IMR-90 (cell line): ENCODE data around the gene TSEN34. TPM values are rescaled to one million over a fixed set of nuclear protein-coding genes. Genes with fewer than 3 reads are reported as not detected.

ENCODE experiments used
- ATAC-seq: fragments of 200-7000 bp; cut with Tn5 transposase; 2 replicates; pipeline ENCODE4 v1.9.1; 2020; ENCODE audit warnings: low read depth, mild to moderate bottlenecking, moderate library complexity
- BruUV-seq: library from RNA; stranded (reverse); fragments of 400-500 nt; replicated peaks from 2 replicates; lab custom pipeline; 2021; lab: Mats Ljungman, UMichigan
- CTCF ChIA-PET: fragments of 300-600 bp; formaldehyde crosslinking; extraction: SDS; loops from one replicate; lab custom pipeline; 2021; ENCODE audit warnings: antibody characterized with exemption; lab: Yijun Ruan, JAX
- POLR2A ChIA-PET: fragments of 300-600 bp; sonication (Branson Sonifier 250); formaldehyde crosslinking; loops from one replicate; lab custom pipeline; 2022; ENCODE audit warnings: antibody characterized with exemption; ENCODE audit not compliant: unreplicated experiment; lab: Charles Lee
- DNase-seq: peaks from one replicate; pipeline ENCODE4 v3.0.0; 2013
- H2AFZ ChIP-seq: replicated peaks from 2 replicates; pipeline ENCODE3; 2013; ENCODE audit warnings: low read length, mild to moderate bottlenecking; ENCODE audit not compliant: poor library complexity
- H2AK5ac ChIP-seq: 2 replicates; pipeline ENCODE4 v1.6.1; 2013; ENCODE audit warnings: low read depth, low read length, inconsistent platforms
- H2AK9ac ChIP-seq: replicated peaks from 2 replicates; pipeline ENCODE3; 2013; ENCODE audit warnings: mild to moderate bottlenecking, low read depth, low read length, moderate library complexity; ENCODE audit not compliant: poor library complexity
- H2BK120ac ChIP-seq: 2 replicates; pipeline ENCODE4 v1.6.1; 2013; ENCODE audit warnings: low read depth, low read length, inconsistent platforms
- H2BK15ac ChIP-seq: 3 replicates; pipeline ENCODE4 v1.6.1; 2013; ENCODE audit warnings: low read depth, low read length, inconsistent platforms
- H2BK20ac ChIP-seq: 2 replicates; pipeline ENCODE4 v1.6.1; 2013; ENCODE audit warnings: low read depth, mild to moderate bottlenecking, inconsistent platforms, low read length, moderate library complexity
- H2BK5ac ChIP-seq: 2 replicates; pipeline ENCODE4 v1.6.1; 2013; ENCODE audit warnings: mild to moderate bottlenecking, low read depth, low read length, inconsistent platforms; ENCODE audit not compliant: poor library complexity, severe bottlenecking
- H3K14ac ChIP-seq: replicated peaks from 2 replicates; pipeline ENCODE4 v1.6.1; 2013; ENCODE audit warnings: low read depth, low read length, inconsistent platforms
- H3K18ac ChIP-seq: 2 replicates; pipeline ENCODE4 v1.6.1; 2013; ENCODE audit warnings: low read depth, low read length, control low read depth
- H3K23ac ChIP-seq: 2 replicates; pipeline ENCODE4 v1.6.1; 2013; ENCODE audit warnings: low read depth, low read length, inconsistent platforms
- H3K27ac ChIP-seq: 2 replicates; pipeline ENCODE4 v1.5.1; 2013; ENCODE audit warnings: mild to moderate bottlenecking, control low read depth, low read length; ENCODE audit not compliant: insufficient read depth
- H3K27me3 ChIP-seq: 2 replicates; pipeline ENCODE4 v1.6.1; 2013; ENCODE audit warnings: low read length; ENCODE audit not compliant: control insufficient read depth, insufficient read depth
- H3K36me3 ChIP-seq: 2 replicates; pipeline ENCODE4 v1.6.1; 2013; ENCODE audit warnings: low read length, mixed read lengths; ENCODE audit not compliant: control insufficient read depth, insufficient read depth
- H3K4ac ChIP-seq: 2 replicates; pipeline ENCODE4 v1.6.1; 2013; ENCODE audit warnings: low read depth, low read length, inconsistent platforms
- H3K4me1 ChIP-seq: 2 replicates; pipeline ENCODE4 v1.6.1; 2013; ENCODE audit warnings: low read length, mixed read lengths; ENCODE audit not compliant: control insufficient read depth, insufficient read depth
- H3K4me2 ChIP-seq: 2 replicates; pipeline ENCODE4 v1.6.1; 2013; ENCODE audit warnings: low read depth, mild to moderate bottlenecking, control low read depth, low read length, moderate library complexity
- H3K4me3 ChIP-seq: 2 replicates; pipeline ENCODE4 v1.5.1; 2013; ENCODE audit warnings: low read depth, mild to moderate bottlenecking, control low read depth, low read length, moderate library complexity; ENCODE audit not compliant: insufficient read depth
- H3K56ac ChIP-seq: 2 replicates; pipeline ENCODE4 v1.6.1; 2013; ENCODE audit warnings: low read length, inconsistent platforms; ENCODE audit not compliant: insufficient read depth; ENCODE audit errors: extremely low read depth
- H3K79me1 ChIP-seq, 2 experiments: 2 replicates each; pipeline ENCODE4 v1.6.1; 2013; ENCODE audit warnings: low read length in 2 of 2, inconsistent platforms in 1 of 2, low read depth in 1 of 2
- H3K9ac ChIP-seq: 2 replicates; pipeline ENCODE4 v1.6.1; 2013; ENCODE audit warnings: low read depth, low read length, control low read depth
- H3K9me1 ChIP-seq: 2 replicates; pipeline ENCODE4 v1.6.1; 2013; ENCODE audit warnings: low read length, inconsistent platforms; ENCODE audit not compliant: insufficient read depth
- H3K9me3 ChIP-seq: 2 replicates; pipeline ENCODE4 v1.6.1; 2013; ENCODE audit warnings: low read length; ENCODE audit not compliant: control insufficient read depth, insufficient read depth
- H4K20me1 ChIP-seq: 2 replicates; pipeline ENCODE4 v1.6.1; 2013; ENCODE audit warnings: low read length, inconsistent platforms; ENCODE audit not compliant: insufficient read depth
- H4K5ac ChIP-seq: 2 replicates; pipeline ENCODE4 v1.6.1; 2013; ENCODE audit warnings: mild to moderate bottlenecking, low read depth, low read length, control low read depth
- H4K8ac ChIP-seq, 2 experiments: 2 replicates each; pipeline ENCODE4 v1.6.1; 2013; ENCODE audit warnings: low read depth in 2 of 2, low read length in 2 of 2, control low read depth in 1 of 2, inconsistent platforms in 1 of 2
- H4K91ac ChIP-seq: 2 replicates; pipeline ENCODE4 v1.6.1; 2013; ENCODE audit warnings: low read depth, low read length, inconsistent platforms; ENCODE audit not compliant: insufficient read depth
- RCOR1 ChIP-seq: IDR thresholded peaks from 2 replicates; pipeline ENCODE4 v1.6.1; 2012; ENCODE audit warnings: mild to moderate bottlenecking, low read length, improper control_type of control experiment; ENCODE audit not compliant: insufficient replicate concordance
- WGBS, 2 experiments: methylation state at CpG; one replicate each; pipeline versions ENCODE4 v1.1.5 to v1.1.7; 2013; ENCODE audit warnings: missing lambda C conversion rate in 2 of 2; ENCODE audit not compliant: insufficient read length in 1 of 2; ENCODE audit errors: extremely low coverage in 2 of 2; 5-methylcytosine and 5-hydroxymethylcytosine counted together
- dilution Hi-C: fragments of 300-500 bp; cut with HindIII; formaldehyde crosslinking; loops from one replicate; pipeline ENCODE4 v1.14.3; 2018; ENCODE audit warnings: low sequenced_read_pairs; ENCODE audit not compliant: unreplicated experiment
- in situ Hi-C: fragments of 300-500 bp; cut with MboI; formaldehyde crosslinking; loops from 3 replicates; pipeline ENCODE4 v1.14.3; 2019; ENCODE audit warnings: low sequenced_read_pairs, inconsistent platforms, mixed read lengths
- intact Hi-C: fragments of 100-400 bp; cut with micrococcal nuclease; formaldehyde crosslinking; loops from 2 replicates; pipeline ENCODE4 v1.10.0; 2022
- polyA plus RNA-seq, 3 experiments: library from polyadenylated mRNA; depleted of rRNA; stranded (reverse); fragments of >200 nt; gene quantifications; 2 replicates each; pipeline ENCODE4 v1.2.3, GENCODE V29; 2012; ENCODE audit warnings: low replicate concordance in 1 of 3
- total RNA-seq: library from RNA; depleted of rRNA; stranded (reverse); fragments of >200 nt; gene quantifications from 2 replicates; pipeline ENCODE4 v1.2.3, GENCODE V29; 2012

The TSEN34 gene
- total and polyA plus RNA-seq, 2 of the 4 experiments (the other 2 are of a cell fraction): 32.1 to 69.4 TPM

- BruUV-seq: no TSS peak
- Histone ChIP-seq H3K27ac (no peak overlapping the region), H3K9me1 (no peaks in the 10 kb centered on the region), H2AK9ac (no peak overlapping the region), H3K14ac (no peak overlapping the region), H4K5ac (no peak overlapping the region), H3K23ac (no peak overlapping the region), H2AK5ac (no peak overlapping the region), H3K4ac (no peak overlapping the region), H4K20me1 (peaks cover 11% of the 10 kb centered on the region; the same call in 1 of the 2 replicates), H4K91ac (no peak overlapping the region), H3K18ac (no peak overlapping the region), H2BK15ac (no peak overlapping the region), H3K9me3 (no peaks in the 10 kb centered on the region), H3K79me1 (peaks cover 8 to 18% of the 10 kb centered on the region in 2 experiments; a peak in 3 of 4 replicates), H3K9ac (no peak overlapping the region), H3K36me3 (peaks cover 88% of the 10 kb centered on the region), H2BK20ac (no peak overlapping the region), H3K4me1 (no peaks in the 10 kb centered on the region), H4K8ac (no peak overlapping the region), H2BK120ac (no peak overlapping the region), H3K27me3 (no peaks in the 10 kb centered on the region), H3K56ac (no peak overlapping the region), H3K4me3 (no peak overlapping the region), H3K4me2 (no peak overlapping the region), H2AFZ (no peak overlapping the region), H2BK5ac (no peak overlapping the region)
- dilution Hi-C loops (no loop called here), in situ Hi-C loops (loop anchor here (25.0 kb wide), 1 partner anchor 1513 kb away; the partner anchor contains the start of gene U2AF2), intact Hi-C loops (no loop called here)
- ATAC-seq (no peak), DNase-seq (no peak)
- 89% methylated on average over 9 of the region's 12 CpGs; no CpG with 5 or more reads in 1 of the 2 experiments for WGBS, 2 experiments
- ChIA-PET CTCF (no interaction called here), POLR2A (no interaction called here)
- TF ChIP-seq RCOR1: no peak
Observed at GRCh38 chr19:54149021-54149812, 41.9 kb upstream of the TSEN34 start.
